Measurements from ENCODE around the gene WDR83. TPM values are rescaled to one million over a fixed set of nuclear protein-coding genes. Genes with fewer than 3 reads are reported as not detected.

WDR83 gene
- total and polyA plus RNA-seq, 2 experiments from 2014 or later: 9.4 to 13.1 TPM

DNA sequence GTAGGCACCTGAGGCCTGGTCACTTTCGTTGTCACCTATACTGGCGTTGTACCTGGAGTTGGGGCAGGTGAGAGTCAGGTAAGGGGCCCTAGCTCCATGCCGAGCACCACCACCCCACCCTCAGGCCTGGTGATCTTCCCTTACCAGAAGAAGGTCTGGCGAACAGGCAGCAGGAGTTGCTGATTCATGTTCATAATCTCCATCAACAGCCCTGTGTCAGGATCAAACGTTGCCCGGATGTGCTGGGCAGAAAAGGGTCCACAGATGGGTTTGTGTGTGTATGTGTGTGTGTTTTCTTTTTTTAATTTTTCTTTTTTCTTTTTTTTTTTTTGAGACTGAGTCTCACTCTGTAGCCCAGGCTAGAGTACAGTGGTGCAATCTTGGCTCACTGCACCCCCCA, 14.4 kb upstream of the WDR83 start:
- Histone ChIP-seq H3K4me3 (no peak overlapping the region), H3K4me2 (ENCODE audit: unreplicated experiment) (no peak overlapping the region), H2AFZ (no peak overlapping the region), H3F3A (ENCODE audit: insufficient read depth) (no peaks in the 10 kb centered on the region), H3K36me3 (ENCODE audit: low read depth) (peaks cover 6% of the 10 kb centered on the region; the same call in 1 of the 2 replicates), H3K4me1 (ENCODE audit: insufficient read depth) (no peaks in the 10 kb centered on the region), H3K27ac (no peak overlapping the region), H3K27me3 (replicated peaks; ENCODE audit: insufficient read depth) (no peaks in the 10 kb centered on the region), H3K9me2 (ENCODE audit: insufficient read depth) (no peaks in the 10 kb centered on the region), H3K9ac (no peak overlapping the region), H3K79me2 (ENCODE audit: insufficient read depth) (no peaks in the 10 kb centered on the region), H3K9me3 (ENCODE audit: low read depth) (no peaks in the 10 kb centered on the region), H4K20me1 (ENCODE audit: insufficient read depth) (no peaks in the 10 kb centered on the region)
- DNase-seq: no peak
- 96 to 97% methylated on average over 6 of the region's 6 CpGs for WGBS, 2 experiments (ENCODE audit: low coverage in 1 of 2, low lambda C conversion rate in 2 of 2, missing lambda C conversion rate in 2 of 2)
- in situ Hi-C loops (cut with MboI): no loop called here
- TF ChIP-seq EZH2phosphoT487 (IDR thresholded peaks at IDR 0.05; ENCODE audit: insufficient read depth, low read depth) (no peak), EZH2 (IDR thresholded peaks at IDR 0.05; ENCODE audit: insufficient read depth, poor library complexity, severe bottlenecking) (no peak)

DNA sequence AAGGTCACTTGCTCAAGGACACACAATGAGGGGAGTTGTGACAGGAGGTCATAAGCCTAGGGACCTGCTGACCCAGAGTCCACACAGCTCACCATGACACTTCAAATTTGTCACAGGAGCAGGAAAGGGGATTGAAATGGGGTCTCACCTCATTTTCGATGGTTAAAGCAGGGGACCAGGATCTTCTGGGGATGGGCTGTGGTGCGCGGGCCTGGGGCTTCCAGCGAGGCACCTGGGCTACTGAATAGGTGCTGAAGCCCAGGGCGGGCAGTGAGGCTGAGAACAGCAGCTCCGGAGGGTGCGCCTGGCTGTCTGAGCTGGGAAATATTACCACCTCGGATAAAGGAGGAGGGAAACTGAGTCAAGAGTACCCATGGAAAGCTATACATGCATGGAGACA, 11.1 kb upstream of the WDR83 start:
- no peak overlapping the region for H3K27ac ChIP-seq
- in situ Hi-C loops (cut with MboI): no loop called here
- no peaks in the 10 kb centered on the region for H3K27me3 ChIP-seq (replicated peaks; ENCODE audit: insufficient read depth)
- no peaks in the 10 kb centered on the region for H3K4me1 ChIP-seq (ENCODE audit: insufficient read depth)
- no peaks in the 10 kb centered on the region for H3F3A ChIP-seq (ENCODE audit: insufficient read depth)
- H2AFZ ChIP-seq: no peak overlapping the region
- H3K36me3 ChIP-seq (ENCODE audit: low read depth): peaks cover 6% of the 10 kb centered on the region; the same call in 1 of the 2 replicates
- no peaks in the 10 kb centered on the region for H3K9me3 ChIP-seq (ENCODE audit: low read depth)
- H3K4me3 ChIP-seq: no peak overlapping the region
- 90 to 93% methylated on average over 8 of the region's 8 CpGs for WGBS, 2 experiments (ENCODE audit: low coverage in 1 of 2, low lambda C conversion rate in 2 of 2, missing lambda C conversion rate in 2 of 2)
- H3K9ac ChIP-seq: no peak overlapping the region
- TF ChIP-seq EZH2phosphoT487 (IDR thresholded peaks at IDR 0.05; ENCODE audit: insufficient read depth, low read depth) (no peak), EZH2 (IDR thresholded peaks at IDR 0.05; ENCODE audit: insufficient read depth, poor library complexity, severe bottlenecking) (no peak)
- DNase-seq: no peak
- no peaks in the 10 kb centered on the region for H3K79me2 ChIP-seq (ENCODE audit: insufficient read depth)
- no peak overlapping the region for H3K4me2 ChIP-seq (ENCODE audit: unreplicated experiment)
- H3K9me2 ChIP-seq (ENCODE audit: insufficient read depth): no peaks in the 10 kb centered on the region
- no peaks in the 10 kb centered on the region for H4K20me1 ChIP-seq (ENCODE audit: insufficient read depth)

DNA sequence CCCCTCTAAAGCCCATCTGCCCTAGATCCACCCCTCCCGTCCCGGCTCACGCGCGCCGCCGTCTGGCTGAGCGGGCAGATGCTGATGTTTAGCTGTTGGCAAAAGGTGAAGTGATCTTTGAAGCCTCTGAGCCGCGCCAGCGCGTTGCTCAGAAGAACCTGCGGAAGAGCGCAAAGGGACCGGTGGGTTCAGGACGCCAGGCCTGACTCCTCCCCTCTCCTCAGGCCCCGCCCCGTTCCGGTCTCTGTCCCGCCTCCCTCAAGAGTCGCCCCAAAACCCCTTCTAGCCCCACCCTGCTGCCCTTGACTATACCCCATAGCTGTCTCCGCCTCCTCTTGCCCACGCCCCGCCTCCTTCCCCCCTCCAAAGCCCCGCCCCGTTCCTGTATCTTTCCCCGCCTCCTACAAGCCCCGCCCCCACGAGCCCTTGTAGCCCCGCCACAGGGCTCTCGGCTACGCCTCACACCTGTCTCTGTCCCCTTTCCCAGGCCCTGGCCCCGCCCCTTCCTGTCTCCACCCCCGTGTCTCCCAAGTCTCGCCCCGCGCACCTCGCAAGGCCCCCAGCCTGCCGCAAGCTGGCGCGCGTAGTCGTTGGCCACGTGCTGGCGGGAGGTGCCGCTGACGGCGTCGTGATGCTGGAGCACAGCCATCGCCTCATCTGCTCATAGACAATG, 9.6 kb upstream of the WDR83 start:
- Histone ChIP-seq H3K79me2 (ENCODE audit: insufficient read depth) (no peaks in the 10 kb centered on the region), H3K9me2 (ENCODE audit: insufficient read depth) (no peaks in the 10 kb centered on the region), H3K27me3 (replicated peaks; ENCODE audit: insufficient read depth) (no peaks in the 10 kb centered on the region), H3K4me1 (ENCODE audit: insufficient read depth) (no peaks in the 10 kb centered on the region), H3K4me2 (ENCODE audit: unreplicated experiment) (no peak overlapping the region), H3K4me3 (no peak overlapping the region), H3F3A (ENCODE audit: insufficient read depth) (no peaks in the 10 kb centered on the region), H3K27ac (no peak overlapping the region), H3K9ac (no peak overlapping the region), H4K20me1 (ENCODE audit: insufficient read depth) (no peaks in the 10 kb centered on the region), H3K36me3 (ENCODE audit: low read depth) (peaks cover 6% of the 10 kb centered on the region; the same call in 1 of the 2 replicates), H2AFZ (no peak overlapping the region), H3K9me3 (ENCODE audit: low read depth) (no peaks in the 10 kb centered on the region)
- DNase-seq: peak; percentile 39
- WGBS, 2 experiments (ENCODE audit: low coverage in 1 of 2, low lambda C conversion rate in 2 of 2, missing lambda C conversion rate in 2 of 2): 60 to 64% methylated on average over 30 to 50 of the region's 50 CpGs
- TF ChIP-seq EZH2 (IDR thresholded peaks at IDR 0.05; ENCODE audit: insufficient read depth, poor library complexity, severe bottlenecking) (no peak), EZH2phosphoT487 (IDR thresholded peaks at IDR 0.05; ENCODE audit: insufficient read depth, low read depth) (no peak)
- in situ Hi-C loops (cut with MboI): no loop called here

DNA sequence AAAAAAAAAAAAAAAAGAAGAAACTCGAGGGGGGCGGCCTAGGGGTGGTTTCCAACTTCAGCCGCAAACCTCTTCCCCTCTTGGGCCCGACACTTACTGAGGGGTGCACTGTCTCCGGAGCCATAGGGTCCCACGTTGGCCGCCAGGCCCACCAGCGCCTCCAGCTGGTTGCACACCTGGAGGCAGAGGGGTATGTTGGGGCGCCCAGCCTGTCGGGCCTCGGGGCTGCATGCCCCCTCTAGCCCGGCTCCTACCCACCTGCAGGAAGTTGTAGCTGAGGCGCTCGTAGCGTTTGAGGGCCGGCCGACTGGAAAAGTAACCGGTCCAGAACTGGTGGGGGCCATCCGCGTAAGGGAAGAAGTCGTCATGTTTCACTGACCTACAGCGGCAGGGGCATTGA, 8.6 kb upstream of the WDR83 start:
- H3K36me3 ChIP-seq (ENCODE audit: low read depth): peaks cover 6% of the 10 kb centered on the region; the same call in 1 of the 2 replicates
- H3K27me3 ChIP-seq (replicated peaks; ENCODE audit: insufficient read depth): no peaks in the 10 kb centered on the region
- no peak for DNase-seq
- H4K20me1 ChIP-seq (ENCODE audit: insufficient read depth): no peaks in the 10 kb centered on the region
- H3K4me1 ChIP-seq (ENCODE audit: insufficient read depth): no peaks in the 10 kb centered on the region
- H3K4me3 ChIP-seq: no peak overlapping the region
- H3K4me2 ChIP-seq (ENCODE audit: unreplicated experiment): no peak overlapping the region
- no peaks in the 10 kb centered on the region for H3K9me3 ChIP-seq (ENCODE audit: low read depth)
- H3K27ac ChIP-seq: no peak overlapping the region
- H3K9ac ChIP-seq: no peak overlapping the region
- WGBS, 2 experiments (ENCODE audit: low coverage in 1 of 2, low lambda C conversion rate in 2 of 2, missing lambda C conversion rate in 2 of 2): 91 to 99% methylated on average over 19 to 22 of the region's 22 CpGs
- H3K79me2 ChIP-seq (ENCODE audit: insufficient read depth): no peaks in the 10 kb centered on the region
- H3F3A ChIP-seq (ENCODE audit: insufficient read depth): no peaks in the 10 kb centered on the region
- H2AFZ ChIP-seq: no peak overlapping the region
- TF ChIP-seq EZH2phosphoT487 (IDR thresholded peaks at IDR 0.05; ENCODE audit: insufficient read depth, low read depth) (no peak), EZH2 (IDR thresholded peaks at IDR 0.05; ENCODE audit: insufficient read depth, poor library complexity, severe bottlenecking) (no peak)
- in situ Hi-C loops (cut with MboI): no loop called here
- H3K9me2 ChIP-seq (ENCODE audit: insufficient read depth): no peaks in the 10 kb centered on the region
